GM19025 (cell line): ENCODE results near the gene PRPF6.

Experiments
- ATAC-seq: cut with Tn5 transposase; IDR thresholded peaks from one replicate; pipeline ENCODE4 v1.9.1; 2021; ENCODE audit warnings: mild to moderate bottlenecking, low read depth, moderate library complexity; ENCODE audit not compliant: unreplicated experiment

Gene PRPF6

GRCh38 chr20:64045346-64046011, 64.5 kb downstream of the PRPF6 start:
- ATAC-seq = no peak

- no peak for ATAC-seq
Observed at GRCh38 chr20:64047046-64047389, 66.1 kb downstream of the PRPF6 start.

- no peak for ATAC-seq
Observed at GRCh38 chr20:64047968-64048401, 67.1 kb downstream of the PRPF6 start.

- no peak for ATAC-seq
Observed at GRCh38 chr20:64048402-64049044, 67.6 kb downstream of the PRPF6 start.

GRCh38 chr20:64049060-64049877, 68.3 kb downstream of the PRPF6 start, which contains the start of gene SOX18:
Gene SOX18, minus strand, starts transcription at chr20:64049639. Its CDS starts 123 bp downstream, at chr20:64049516.
- no peak for ATAC-seq

- no peak for ATAC-seq
Observed at GRCh38 chr20:64049878-64050260, 68.9 kb downstream of the PRPF6 start.

GRCh38 chr20:64050261-64051032, 69.5 kb downstream of the PRPF6 start:
- ATAC-seq = no peak

- ATAC-seq = no peak
Observed at GRCh38 chr20:64051033-64051452, 70.1 kb downstream of the PRPF6 start.

- ATAC-seq = no peak
Observed at GRCh38 chr20:64051561-64052325, 70.8 kb downstream of the PRPF6 start.

GRCh38 chr20:64052326-64052722, 71.4 kb downstream of the PRPF6 start:
- ATAC-seq = no peak

- ATAC-seq = no peak
Observed at GRCh38 chr20:64052987-64053840, 72.3 kb downstream of the PRPF6 start.

GRCh38 chr20:64053841-64054661, 73.1 kb downstream of the PRPF6 start:
- ATAC-seq = no peak

GRCh38 chr20:64055396-64055892, 74.5 kb downstream of the PRPF6 start:
- no peak for ATAC-seq

GRCh38 chr20:64055893-64056638, 75.1 kb downstream of the PRPF6 start:
- no peak for ATAC-seq

GRCh38 chr20:64056639-64056888, 75.6 kb downstream of the PRPF6 start:
- no peak for ATAC-seq

GRCh38 chr20:64056889-64057627, 76.1 kb downstream of the PRPF6 start:
- ATAC-seq = no peak
